H9 (cell line): ENCODE measurements around the gene ADRB1. TPM values are rescaled to one million over a fixed set of nuclear protein-coding genes. Genes with fewer than 3 reads are reported as not detected.

Experiments
- DNase-seq: peaks from one replicate; pipeline ENCODE4 v3.0.0-alpha.2; 2017
- H2AFZ ChIP-seq: one replicate; pipeline ENCODE4 v1.6.1; 2013; ENCODE audit warnings: mild to moderate bottlenecking, low read length, control low read depth, moderate library complexity
- H2AK5ac ChIP-seq: 2 replicates; pipeline ENCODE4 v1.6.1; 2013; ENCODE audit warnings: low read length, control low read depth, mixed read lengths; ENCODE audit not compliant: insufficient read length
- H2BK120ac ChIP-seq: one replicate; pipeline ENCODE4 v1.6.1; 2013; ENCODE audit warnings: low read depth, mild to moderate bottlenecking, low read length, control low read depth, inconsistent platforms; ENCODE audit not compliant: poor library complexity, severe bottlenecking
- H2BK12ac ChIP-seq: 2 replicates; pipeline ENCODE4 v1.6.1; 2013; ENCODE audit warnings: low read length, control low read depth, mixed read lengths, low read depth; ENCODE audit not compliant: insufficient read length
- H2BK15ac ChIP-seq: 2 replicates; pipeline ENCODE4 v1.6.1; 2013; ENCODE audit warnings: low read depth, low read length, control low read depth
- H2BK20ac ChIP-seq: one replicate; pipeline ENCODE4 v1.6.1; 2013; ENCODE audit warnings: low read depth, mild to moderate bottlenecking, low read length, control low read depth, inconsistent platforms; ENCODE audit not compliant: poor library complexity, severe bottlenecking
- H2BK5ac ChIP-seq: 2 replicates; pipeline ENCODE4 v1.6.1; 2013; ENCODE audit warnings: low read length, control low read depth, mixed read lengths; ENCODE audit not compliant: insufficient read length
- H3K14ac ChIP-seq: 2 replicates; pipeline ENCODE4 v1.6.1; 2013; ENCODE audit warnings: low read length, control low read depth; ENCODE audit not compliant: insufficient read depth
- H3K18ac ChIP-seq: 2 replicates; pipeline ENCODE4 v1.6.1; 2013; ENCODE audit warnings: low read depth, mild to moderate bottlenecking, mixed read lengths, low read length, control low read depth; ENCODE audit not compliant: insufficient read length
- H3K23ac ChIP-seq: 2 replicates; pipeline ENCODE4 v1.6.1; 2013; ENCODE audit warnings: low read length, control low read depth, mixed read lengths, low read depth; ENCODE audit not compliant: insufficient read length
- H3K23me2 ChIP-seq: 2 replicates; pipeline ENCODE4 v1.6.1; 2013; ENCODE audit warnings: low read depth, mild to moderate bottlenecking, mixed read lengths, low read length, control low read depth; ENCODE audit not compliant: insufficient read length, poor library complexity, severe bottlenecking
- H3K27ac ChIP-seq: 2 replicates; pipeline ENCODE4 v1.5.1; 2013; ENCODE audit warnings: low read length, control low read depth, mixed read lengths, low read depth; ENCODE audit not compliant: insufficient read length
- H3K27me3 ChIP-seq: 2 replicates; pipeline ENCODE4 v1.6.1; 2013; ENCODE audit warnings: low read length, control low read depth, inconsistent platforms; ENCODE audit not compliant: insufficient read depth
- H3K4ac ChIP-seq: 2 replicates; pipeline ENCODE4 v1.6.1; 2013; ENCODE audit warnings: low read depth, mild to moderate bottlenecking, control low read depth, inconsistent platforms, low read length, moderate library complexity
- H3K4me1 ChIP-seq: 2 replicates; pipeline ENCODE4 v1.6.1; 2013; ENCODE audit warnings: low read length, control low read depth, inconsistent platforms; ENCODE audit not compliant: insufficient read depth
- H3K4me2 ChIP-seq: 2 replicates; pipeline ENCODE4 v1.6.1; 2013; ENCODE audit warnings: low read length, control low read depth, mixed read lengths; ENCODE audit not compliant: insufficient read length, insufficient read depth
- H3K56ac ChIP-seq: 2 replicates; pipeline ENCODE4 v1.6.1; 2013; ENCODE audit warnings: low read depth, mild to moderate bottlenecking, mixed read lengths, low read length, control low read depth; ENCODE audit not compliant: insufficient read length
- H3K79me1 ChIP-seq: 2 replicates; pipeline ENCODE4 v1.6.1; 2013; ENCODE audit warnings: low read depth, mild to moderate bottlenecking, moderate library complexity, low read length, control low read depth, inconsistent platforms; ENCODE audit not compliant: insufficient read depth, poor library complexity, severe bottlenecking
- H3K79me2 ChIP-seq: 2 replicates; pipeline ENCODE4 v1.6.1; 2013; ENCODE audit warnings: low read length, control low read depth, inconsistent platforms; ENCODE audit not compliant: insufficient read depth
- H3K9ac ChIP-seq: 2 replicates; pipeline ENCODE4 v1.6.1; 2013; ENCODE audit warnings: low read length, control low read depth, mixed read lengths; ENCODE audit not compliant: insufficient read length; ENCODE audit errors: extremely low read depth
- H3K9me3 ChIP-seq: one replicate; pipeline ENCODE4 v1.6.1; 2013; ENCODE audit warnings: low read depth, low read length, inconsistent platforms; ENCODE audit not compliant: control insufficient read depth
- H3T11ph ChIP-seq: one replicate; pipeline ENCODE4 v1.6.1; 2013; ENCODE audit warnings: mild to moderate bottlenecking, low read length, control low read depth, inconsistent platforms
- H4K20me1 ChIP-seq: one replicate; pipeline ENCODE4 v1.6.1; 2013; ENCODE audit not compliant: control insufficient read depth, insufficient read length, insufficient read depth
- H4K5ac ChIP-seq: 2 replicates; pipeline ENCODE4 v1.6.1; 2013; ENCODE audit warnings: low read depth, mild to moderate bottlenecking, mixed read lengths, low read length, control low read depth; ENCODE audit not compliant: insufficient read length
- H4K8ac ChIP-seq: replicated peaks from 2 replicates; pipeline ENCODE4 v1.6.1; 2013; ENCODE audit warnings: low read length, control low read depth, mixed read lengths, low read depth; ENCODE audit not compliant: insufficient read length
- H4K91ac ChIP-seq: 2 replicates; pipeline ENCODE4 v1.6.1; 2013; ENCODE audit warnings: low read depth, mild to moderate bottlenecking, moderate library complexity, mixed read lengths, low read length, control low read depth; ENCODE audit not compliant: insufficient read length
- H3K27ac Mint-ChIP-seq, 3 experiments: 2 replicates in 2 of 3; 3 replicates in 1 of 3; pipeline ENCODE4 v1.8.0; 2020 to 2021; ENCODE audit warnings: mixed read lengths in 3 of 3, mild to moderate bottlenecking in 1 of 3, moderate library complexity in 1 of 3
- H3K27me3 Mint-ChIP-seq: 2 replicates; pipeline ENCODE4 v1.8.0; 2021; ENCODE audit warnings: low read depth, mild to moderate bottlenecking, moderate library complexity, mixed read lengths
- H3K36me3 Mint-ChIP-seq, 3 experiments: 2 replicates in 2 of 3; 3 replicates in 1 of 3; pipeline ENCODE4 v1.8.0; 2020 to 2021; ENCODE audit warnings: low read depth in 3 of 3, mixed read lengths in 3 of 3; ENCODE audit not compliant: insufficient read depth in 1 of 3
- H3K4me1 Mint-ChIP-seq, 2 experiments: 2 replicates each; pipeline ENCODE4 v1.8.0; 2020; ENCODE audit warnings: mixed read lengths in 2 of 2
- H3K4me3 Mint-ChIP-seq, 2 experiments: 2 replicates in 1 of 2; 3 replicates in 1 of 2; pipeline ENCODE4 v1.8.0; 2020 to 2021; ENCODE audit warnings: mild to moderate bottlenecking in 2 of 2, mixed read lengths in 2 of 2, moderate library complexity in 1 of 2
- H3K9me3 Mint-ChIP-seq, 2 experiments: 2 replicates in 1 of 2; 3 replicates in 1 of 2; pipeline ENCODE4 v1.8.0; 2020; ENCODE audit warnings: mild to moderate bottlenecking in 2 of 2, mixed read lengths in 2 of 2, moderate library complexity in 1 of 2
- CTCF ChIP-seq: fragments of 200-600 bp; sonication (generic); conservative IDR thresholded peaks from 3 replicates; pipeline ENCODE4 v1.8.0; 2021; ENCODE audit warnings: antibody characterized with exemption, mild to moderate bottlenecking
- WGBS: extraction: QIAGEN DNeasy Blood & Tissue Kit; methylation state at CpG from one replicate; pipeline ENCODE4 v1.1.7; 2013; ENCODE audit warnings: missing lambda C conversion rate, low lambda C conversion rate, mixed read lengths; ENCODE audit not compliant: insufficient read length; ENCODE audit errors: extremely low coverage; 5-methylcytosine and 5-hydroxymethylcytosine counted together
- total RNA-seq: library from RNA; stranded (reverse); gene quantifications from 2 replicates; pipeline ENCODE4 v1.2.1, GENCODE V29; 2021

The ADRB1 gene
- total RNA-seq, 1 experiment from 2014 or later: 0.13 TPM

GRCh38 chr10:114042895-114043531, 653 bp upstream of the ADRB1 start:
- Mint-ChIP-seq H3K4me1 (peaks cover 5 to 14% of the 10 kb centered on the region in 2 experiments; a peak in 3 of 4 replicates), H3K27ac (no peak overlapping the region), H3K4me3 (peak overlapping the region; percentile 69 to 85), H3K27me3 (peaks cover 91% of the 10 kb centered on the region), H3K36me3 (no peaks in the 10 kb centered on the region; a peak in 1 of 7 replicates), H3K9me3 (peaks cover 0 to 3% of the 10 kb centered on the region in 2 experiments; a peak in 2 of 5 replicates)
- Histone ChIP-seq H3K14ac (no peak overlapping the region), H3K23me2 (peaks cover 13% of the 10 kb centered on the region), H2BK12ac (no peak overlapping the region), H3K79me2 (no peaks in the 10 kb centered on the region), H4K91ac (no peak overlapping the region), H3K79me1 (no peaks in the 10 kb centered on the region), H2BK15ac (no peak overlapping the region), H2BK20ac (no peak overlapping the region), H4K20me1 (no peaks in the 10 kb centered on the region), H3K27me3 (peaks cover 32% of the 10 kb centered on the region), H3K9me3 (no peaks in the 10 kb centered on the region), H2BK120ac (no peak overlapping the region), H2AK5ac (no peak overlapping the region), H3K56ac (no peak overlapping the region), H2BK5ac (no peak overlapping the region), H3K4me2 (peak overlapping the region; percentile 58), H3K23ac (no peak overlapping the region), H3T11ph (no peak overlapping the region), H2AFZ (no peak overlapping the region), H3K9ac (no peak overlapping the region), H3K4ac (no peak overlapping the region), H4K5ac (no peak overlapping the region), H3K27ac (no peak overlapping the region), H3K18ac (no peak overlapping the region), H3K4me1 (no peaks in the 10 kb centered on the region), H4K8ac (no peak overlapping the region)
- no peak for TF ChIP-seq CTCF
- no CpG with 5 or more reads among the region's 38 CpGs for WGBS
- peak; percentile 61 for DNase-seq
